HG02970 (cell line): ENCODE results near the gene HIF3A.
"Not testable (repeated sequence)": the region's sequence is repeated elsewhere in the genome, so short reads cannot be mapped to it uniquely, and the experiment has no call there.

Experiments used
- ATAC-seq: cut with Tn5 transposase; IDR thresholded peaks from one replicate; pipeline ENCODE4 v1.9.1; 2021; ENCODE audit warnings: mild to moderate bottlenecking, moderate library complexity, moderate number of reproducible peaks; ENCODE audit not compliant: unreplicated experiment, low FRiP score

HIF3A gene

GRCh38 chr19:46289724-46290619 is 6.9 kb upstream of the HIF3A start:
- no peak for ATAC-seq

DNA sequence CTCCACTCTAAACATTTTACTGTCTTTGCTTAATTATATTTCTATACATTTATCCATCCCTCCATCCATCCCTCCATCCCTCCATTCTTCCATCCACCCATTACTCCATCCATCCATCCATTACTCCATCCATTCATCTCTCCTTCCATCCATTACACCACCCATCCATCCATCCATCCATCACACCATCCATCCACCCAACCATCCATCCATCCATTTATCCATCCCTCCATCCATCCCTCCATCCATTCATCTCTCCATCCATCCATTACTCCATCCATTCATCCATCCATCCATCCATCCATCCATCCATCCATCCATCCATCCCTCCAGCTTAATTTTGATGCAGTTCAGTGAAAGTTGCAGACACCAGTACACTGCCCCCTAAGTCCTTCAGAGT is 5.0 kb upstream of the HIF3A start:
- no peak for ATAC-seq

- no peak for ATAC-seq
Measured at GRCh38 chr19:46294494-46294893, 2.3 kb upstream of the HIF3A start.

DNA sequence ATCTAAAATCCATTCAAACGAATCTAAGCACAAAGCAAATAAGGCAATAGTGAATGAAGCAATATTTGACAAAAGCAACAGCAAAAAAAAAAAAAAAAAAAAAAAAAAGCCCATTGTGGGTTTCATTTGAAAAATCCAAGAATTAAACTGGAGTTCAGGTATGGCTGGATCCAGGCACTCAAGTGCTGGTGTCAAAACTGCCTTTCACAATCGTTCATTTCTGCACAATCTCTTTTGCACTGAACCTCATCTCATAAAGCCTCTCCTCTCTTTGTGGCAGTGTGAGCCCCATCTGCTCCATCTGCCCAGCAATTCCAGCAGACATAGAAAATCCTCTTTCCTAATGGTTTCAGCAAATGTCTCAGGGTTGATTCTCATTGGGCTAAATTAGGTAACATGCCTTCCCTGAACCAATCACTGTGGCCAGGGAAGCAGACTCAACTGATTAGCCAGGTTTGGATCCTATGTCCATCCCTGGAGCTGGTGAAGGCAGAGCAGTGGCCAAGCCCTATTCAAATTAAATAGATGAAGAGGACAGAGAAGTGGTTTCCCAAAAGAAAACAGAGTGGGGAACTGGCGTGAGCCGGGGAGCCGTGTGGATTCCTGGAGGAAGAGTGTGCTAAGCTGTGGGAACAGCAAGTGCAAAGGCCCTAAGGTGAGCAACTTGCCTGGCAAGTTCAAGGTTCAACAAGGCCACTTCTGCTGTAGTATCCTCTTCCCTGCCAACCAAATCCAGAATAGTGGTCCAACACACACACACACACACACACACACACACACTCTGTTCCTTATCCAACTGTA is 1.2 kb upstream of the HIF3A start:
- ATAC-seq, result no peak

- no peak for ATAC-seq
Measured at GRCh38 chr19:46296202-46296480, 701 bp upstream of the HIF3A start.

DNA sequence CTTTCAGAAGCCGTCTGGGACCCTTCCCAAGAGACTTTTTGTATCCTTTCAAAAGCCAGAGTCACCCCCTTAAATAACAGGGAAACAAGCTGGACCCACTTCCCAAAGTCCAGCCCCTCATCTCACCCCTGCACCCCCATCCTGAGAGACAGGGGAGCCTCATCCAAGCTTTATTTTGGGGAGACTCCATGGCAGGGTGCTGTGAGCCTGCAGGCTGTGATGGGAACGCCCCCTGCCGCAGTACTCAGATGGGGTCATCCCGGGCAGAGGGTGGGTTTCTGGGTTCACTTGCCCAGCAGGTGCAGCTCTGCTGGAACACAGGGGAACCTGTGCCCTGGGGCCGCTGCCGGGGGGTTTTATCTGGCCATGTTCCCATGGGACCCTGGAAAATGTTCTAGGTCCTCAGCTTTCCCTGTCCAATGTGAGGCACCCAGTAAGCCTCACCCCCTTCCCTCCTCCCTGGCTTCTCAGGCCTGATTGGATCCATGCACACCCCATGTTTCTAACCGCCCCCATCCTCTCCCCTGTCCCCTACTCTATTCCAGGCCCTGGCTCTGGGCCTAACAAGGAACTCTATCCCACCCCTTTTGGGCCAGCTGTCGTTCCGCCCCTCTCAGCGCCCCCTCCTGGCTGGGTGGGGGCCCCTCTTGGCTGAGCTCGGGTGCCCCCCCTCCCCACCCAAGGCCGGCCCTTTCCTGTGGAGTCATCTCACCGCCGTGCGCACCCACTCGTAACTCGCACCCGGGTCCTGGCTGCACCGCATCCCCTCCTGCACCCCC is 1.0 kb downstream of the HIF3A start:
- ATAC-seq, result no peak

DNA sequence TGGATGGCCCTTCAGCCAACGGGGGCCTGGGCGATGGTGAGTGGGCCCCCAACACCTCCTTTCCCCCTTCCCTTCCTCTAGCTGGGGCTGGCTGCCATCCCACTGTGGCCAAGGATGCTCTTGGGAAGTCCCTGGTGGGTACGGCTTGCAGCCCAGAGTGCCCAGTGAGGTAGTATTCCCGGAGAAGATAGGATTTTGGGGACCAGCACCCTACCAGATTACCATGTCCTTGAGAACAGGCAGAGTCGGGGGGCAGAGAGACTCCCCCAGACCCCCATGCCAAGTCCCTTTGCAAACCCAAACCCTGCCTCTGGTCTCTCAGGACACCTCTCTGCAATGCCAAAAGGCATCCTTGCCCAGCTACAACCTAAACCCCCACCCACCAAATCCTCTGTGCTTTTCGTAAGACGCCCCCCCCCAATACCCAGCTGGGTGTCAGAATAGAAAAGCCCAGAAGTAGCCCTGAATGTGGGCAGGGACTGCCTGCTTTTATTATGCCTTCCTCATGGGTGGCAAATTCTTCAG is 1.7 kb downstream of the HIF3A start:
- no peak for ATAC-seq

GRCh38 chr19:46299004-46299509 is 2.2 kb downstream of the HIF3A start:
- ATAC-seq, result no peak

DNA sequence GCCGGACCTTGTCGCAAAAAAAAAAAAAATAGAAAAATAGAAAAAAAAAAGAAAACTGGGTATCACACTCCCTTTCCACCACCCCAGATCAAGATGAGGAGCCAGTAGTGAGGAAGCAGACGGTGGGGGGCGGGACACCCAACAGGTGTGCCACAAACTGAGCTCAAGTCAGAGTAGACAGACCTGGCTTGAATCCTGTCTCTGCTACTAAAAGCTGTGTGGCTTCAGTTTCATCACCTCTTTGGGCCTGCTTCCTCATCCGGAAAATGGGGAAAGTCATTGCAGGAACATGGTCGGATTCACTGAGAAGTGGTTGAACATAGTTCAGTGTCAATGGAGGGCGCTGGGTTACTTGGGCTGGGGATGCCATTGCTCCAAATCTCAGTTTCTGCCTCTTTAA is 2.9 kb downstream of the HIF3A start:
- no peak for ATAC-seq

DNA sequence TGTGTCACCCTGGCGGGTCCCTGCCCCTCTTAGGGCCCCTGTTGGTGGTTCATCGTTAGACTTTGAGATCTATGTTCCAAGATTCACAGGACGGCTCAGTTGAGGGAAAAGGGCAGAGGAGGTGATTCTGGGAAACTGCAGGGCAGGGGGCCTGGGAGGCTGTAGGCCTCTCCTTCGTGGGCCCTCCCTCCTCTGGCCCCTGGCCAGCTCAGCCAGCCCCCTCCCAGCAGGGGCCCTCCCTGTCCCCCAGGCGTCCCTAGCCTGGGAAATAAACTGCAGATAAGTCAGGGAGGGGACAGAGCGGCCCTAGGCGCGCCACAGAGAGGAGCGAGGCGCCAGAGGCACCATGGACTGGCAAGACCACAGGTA is 6.5 kb downstream of the HIF3A start:
- no peak for ATAC-seq

DNA sequence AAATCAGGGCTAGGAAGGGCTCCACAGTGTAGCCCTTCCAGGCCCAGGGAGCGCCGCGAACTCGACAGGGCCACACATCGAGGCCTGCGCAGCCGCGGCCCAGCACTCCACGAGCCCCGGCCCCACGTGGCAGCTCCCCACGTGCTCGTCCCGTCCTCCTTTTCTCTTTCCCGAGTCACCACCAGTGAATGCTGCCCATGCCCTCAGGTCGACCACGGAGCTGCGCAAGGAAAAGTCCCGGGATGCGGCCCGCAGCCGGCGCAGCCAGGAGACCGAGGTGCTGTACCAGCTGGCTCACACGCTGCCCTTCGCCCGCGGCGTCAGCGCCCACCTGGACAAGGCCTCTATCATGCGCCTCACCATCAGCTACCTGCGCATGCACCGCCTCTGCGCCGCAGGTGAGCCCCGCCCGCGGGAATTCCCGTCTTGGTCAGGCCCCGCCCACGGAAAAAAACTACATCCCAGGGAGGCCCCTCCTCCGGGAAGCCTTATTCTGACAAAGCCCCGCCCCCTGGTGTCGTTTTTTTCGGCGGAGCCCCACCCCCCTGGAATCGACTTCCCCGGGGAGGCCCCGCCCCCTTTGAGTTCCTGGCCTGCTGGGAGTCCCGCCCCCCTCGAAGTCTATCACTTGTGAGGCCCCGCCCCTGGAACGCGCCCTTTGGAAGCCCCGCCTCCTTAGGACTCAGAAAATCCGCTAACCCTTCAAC is 7.0 kb downstream of the HIF3A start:
- ATAC-seq, result no peak

- ATAC-seq, result no peak
Measured at GRCh38 chr19:46306501-46306900, 9.7 kb downstream of the HIF3A start.

DNA sequence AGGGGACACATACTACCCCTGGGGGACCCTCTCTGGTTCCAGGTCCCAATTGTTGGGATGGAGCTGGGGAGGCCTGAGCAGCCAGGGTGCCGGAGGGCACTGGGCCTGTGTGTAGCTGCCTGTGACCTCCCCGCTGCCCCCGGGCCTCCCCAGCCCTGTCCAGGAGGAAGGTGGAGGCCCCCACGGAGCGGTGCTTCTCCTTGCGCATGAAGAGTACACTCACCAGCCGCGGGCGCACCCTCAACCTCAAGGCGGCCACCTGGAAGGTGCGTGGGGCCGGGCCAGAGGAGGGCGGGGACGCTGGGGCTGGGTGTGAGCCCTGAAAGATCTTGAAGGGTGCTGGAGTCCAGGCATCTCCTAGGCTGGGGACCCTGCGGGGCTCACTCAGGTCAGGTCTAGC is 11.7 kb downstream of the HIF3A start:
- ATAC-seq, result no peak

DNA sequence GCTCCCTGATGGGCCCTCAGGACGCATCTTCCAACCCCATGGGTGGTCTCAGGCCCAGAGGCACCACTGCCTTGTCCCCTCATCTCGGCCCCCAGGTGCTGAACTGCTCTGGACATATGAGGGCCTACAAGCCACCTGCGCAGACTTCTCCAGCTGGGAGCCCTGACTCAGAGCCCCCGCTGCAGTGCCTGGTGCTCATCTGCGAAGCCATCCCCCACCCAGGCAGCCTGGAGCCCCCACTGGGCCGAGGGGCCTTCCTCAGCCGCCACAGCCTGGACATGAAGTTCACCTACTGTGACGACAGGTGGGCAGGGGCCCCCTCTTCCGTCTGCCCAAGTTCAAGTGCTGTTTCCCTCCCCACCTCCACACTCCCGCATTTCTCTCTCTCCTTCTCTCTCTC is 12.2 kb downstream of the HIF3A start:
- no peak for ATAC-seq

DNA sequence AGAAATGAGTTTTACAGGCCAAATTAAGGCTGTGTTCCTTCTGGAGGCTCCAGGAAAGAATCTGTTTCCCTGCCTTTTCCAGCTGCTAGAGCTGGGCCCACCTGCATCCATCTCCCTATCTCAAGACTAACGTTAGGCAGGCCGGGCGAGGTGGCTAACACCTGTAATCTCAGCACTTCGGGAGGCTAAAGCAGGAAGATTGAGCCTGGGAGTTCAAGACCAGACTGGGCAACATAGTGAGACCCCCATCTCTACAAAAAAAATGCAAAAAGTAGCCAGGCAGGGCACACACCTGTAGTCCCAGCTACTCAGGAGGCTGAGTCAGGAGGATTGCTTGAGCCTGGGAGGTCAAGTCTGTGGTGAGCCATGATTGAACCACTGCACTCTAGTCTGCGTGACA is 14.6 kb downstream of the HIF3A start:
- ATAC-seq, result no peak

DNA sequence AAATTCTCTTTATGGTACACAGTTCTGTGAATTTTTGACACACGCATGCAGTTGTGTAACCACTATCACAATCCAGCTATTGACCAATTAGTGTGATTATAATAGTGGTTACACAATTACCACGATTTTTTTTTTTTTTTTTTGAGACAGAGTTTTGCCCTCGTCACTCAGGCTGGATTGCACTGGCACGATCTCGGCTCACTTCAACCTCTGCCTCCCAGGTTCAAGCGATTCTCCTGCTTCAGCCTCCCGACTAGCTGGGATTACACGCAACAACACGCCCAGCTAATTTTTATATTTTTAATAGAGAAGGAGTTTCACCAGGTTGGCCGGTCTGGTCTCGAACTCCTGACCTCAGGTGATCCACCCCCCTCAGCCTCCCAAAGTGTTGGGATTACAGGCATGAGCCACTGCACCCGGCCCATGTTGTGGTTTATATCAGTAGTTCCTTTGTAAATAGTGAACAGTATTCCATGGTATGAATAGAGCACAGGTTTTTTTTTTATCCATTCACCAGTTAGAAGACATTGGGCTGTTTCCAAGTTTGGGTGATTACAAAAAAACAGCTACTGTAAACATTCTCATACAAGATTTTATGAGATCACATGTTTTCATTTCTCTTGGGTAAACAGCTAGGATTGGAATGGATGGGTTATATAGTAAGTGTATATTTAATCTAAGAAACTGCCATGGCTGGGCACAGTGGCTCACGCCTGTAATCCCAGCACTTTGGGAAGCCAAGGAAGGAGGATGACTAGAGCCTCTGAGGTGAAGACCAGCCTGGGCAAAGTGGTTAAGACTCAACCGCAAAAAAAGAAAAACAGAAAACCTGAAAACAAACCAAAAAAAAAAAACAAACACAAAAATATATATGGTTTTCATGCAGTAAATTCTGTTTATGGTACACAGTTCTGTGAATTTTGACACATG is 17.0 kb downstream of the HIF3A start:
- ATAC-seq, result not testable (repeated sequence)

- ATAC-seq, result no peak
Measured at GRCh38 chr19:46317339-46317738, 20.5 kb downstream of the HIF3A start.

GRCh38 chr19:46319613-46320012 is 22.8 kb downstream of the HIF3A start:
- no peak for ATAC-seq

- no peak for ATAC-seq
Measured at GRCh38 chr19:46320559-46320958, 23.7 kb downstream of the HIF3A start.
